CD4-positive, alpha-beta T cell treated with Interleukin-4 for 4 hours (primary cell): ENCODE data around the gene DCP1B.
"Not testable (repeated sequence)": the region's sequence is repeated elsewhere in the genome, so short reads cannot be mapped to it uniquely, and the experiment has no call there.

ENCODE experiments used
- DNase-seq: peaks from one replicate; pipeline ENCODE4 v3.0.0-alpha.2; 2020

Gene DCP1B

DNA sequence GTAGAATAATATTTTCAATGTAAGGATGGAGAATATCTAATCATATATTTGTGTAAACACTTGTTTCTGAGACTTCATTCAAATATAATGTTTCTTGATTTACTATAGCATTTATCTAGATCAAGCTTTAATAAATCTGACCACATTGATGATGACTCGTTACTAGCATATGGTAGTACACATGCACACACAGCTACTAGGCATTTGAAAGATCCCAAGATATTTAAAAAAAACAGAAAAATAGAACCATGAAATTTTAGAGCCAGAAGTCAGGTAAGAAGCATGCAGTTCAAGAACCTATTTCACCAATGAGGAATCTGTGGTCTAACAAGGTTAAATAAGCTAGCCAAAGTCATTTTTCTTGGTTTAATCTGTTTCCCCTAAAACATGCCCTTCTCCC, 32.0 kb downstream of the DCP1B start:
- no peak for DNase-seq

DNA sequence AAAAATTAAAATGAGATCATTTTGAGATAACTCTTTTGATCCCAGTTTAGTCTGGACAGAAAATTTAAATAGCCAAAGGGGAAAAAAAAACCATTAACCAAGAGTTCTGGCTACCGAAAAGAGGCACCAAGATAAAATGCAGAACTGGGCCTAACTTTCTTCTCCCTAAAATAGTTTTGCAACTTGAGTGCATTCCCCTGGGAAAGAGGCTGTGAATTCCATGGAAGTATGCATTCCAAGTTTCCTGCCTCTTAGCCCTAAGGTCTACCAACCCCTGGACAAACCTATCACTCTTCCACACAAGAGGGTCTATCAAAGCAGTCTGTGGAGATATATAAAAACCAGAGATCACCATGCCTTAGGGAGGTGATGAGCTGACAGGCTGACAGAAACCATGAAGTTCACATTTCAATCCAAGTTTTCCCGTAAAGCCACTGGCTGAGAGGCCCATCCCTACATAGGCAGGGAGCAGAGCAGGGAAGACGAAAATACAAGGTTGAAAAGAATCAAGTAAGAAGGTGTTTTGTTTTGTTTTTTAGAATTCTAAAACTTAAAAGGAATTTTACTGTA, 33.8 kb downstream of the DCP1B start:
- no peak for DNase-seq

DNA sequence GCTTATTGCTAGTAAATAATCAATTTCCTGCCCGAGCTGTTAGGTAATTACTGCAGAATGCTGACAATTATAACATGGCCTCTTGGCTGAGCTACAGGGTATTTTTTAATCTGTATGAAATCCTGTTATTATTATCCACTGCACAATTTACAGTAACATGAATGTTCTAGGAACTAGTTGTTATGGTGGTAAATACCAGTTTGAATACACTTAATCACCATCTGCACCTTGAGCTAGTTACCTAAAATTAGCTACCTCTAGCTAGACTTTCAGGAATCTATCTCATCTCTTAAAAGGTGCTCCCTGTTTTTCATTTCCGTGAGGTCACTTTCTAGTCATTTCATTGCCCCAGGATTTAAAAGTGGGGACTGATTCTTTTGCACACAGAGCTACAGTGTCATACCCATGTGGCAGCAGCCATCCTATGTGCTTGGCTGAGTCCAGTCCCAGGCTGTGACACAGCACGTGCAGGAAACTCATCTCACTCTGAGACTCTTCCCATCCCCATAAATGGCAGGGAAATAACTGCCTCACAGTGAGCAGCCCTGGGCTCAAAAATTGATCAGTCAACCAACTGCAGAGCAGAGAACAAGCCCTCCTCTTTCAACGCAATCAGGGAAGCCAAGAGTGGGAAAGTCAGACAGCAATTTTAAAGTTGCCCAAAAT, 37.6 kb downstream of the DCP1B start:
- no peak for DNase-seq

DNA sequence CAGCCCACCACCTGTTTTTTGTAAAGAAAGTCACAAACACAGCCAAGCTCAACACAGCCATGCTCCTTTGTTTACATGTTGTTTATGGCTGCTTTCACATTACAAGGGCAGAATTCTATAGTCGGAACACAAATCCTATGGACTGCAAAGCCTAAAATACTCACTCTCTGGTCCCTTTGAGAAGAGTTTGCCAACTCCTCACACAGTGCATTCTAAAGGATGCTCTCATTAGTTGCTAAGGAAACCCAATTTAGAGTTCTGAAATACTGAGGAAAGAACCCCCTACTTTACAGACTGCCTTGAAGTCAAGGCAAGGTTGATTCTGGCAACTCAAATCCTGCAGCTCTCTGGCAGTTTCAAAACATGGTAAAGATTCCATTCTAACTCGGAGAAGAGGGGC, 38.3 kb downstream of the DCP1B start:
- DNase-seq: no peak

DNA sequence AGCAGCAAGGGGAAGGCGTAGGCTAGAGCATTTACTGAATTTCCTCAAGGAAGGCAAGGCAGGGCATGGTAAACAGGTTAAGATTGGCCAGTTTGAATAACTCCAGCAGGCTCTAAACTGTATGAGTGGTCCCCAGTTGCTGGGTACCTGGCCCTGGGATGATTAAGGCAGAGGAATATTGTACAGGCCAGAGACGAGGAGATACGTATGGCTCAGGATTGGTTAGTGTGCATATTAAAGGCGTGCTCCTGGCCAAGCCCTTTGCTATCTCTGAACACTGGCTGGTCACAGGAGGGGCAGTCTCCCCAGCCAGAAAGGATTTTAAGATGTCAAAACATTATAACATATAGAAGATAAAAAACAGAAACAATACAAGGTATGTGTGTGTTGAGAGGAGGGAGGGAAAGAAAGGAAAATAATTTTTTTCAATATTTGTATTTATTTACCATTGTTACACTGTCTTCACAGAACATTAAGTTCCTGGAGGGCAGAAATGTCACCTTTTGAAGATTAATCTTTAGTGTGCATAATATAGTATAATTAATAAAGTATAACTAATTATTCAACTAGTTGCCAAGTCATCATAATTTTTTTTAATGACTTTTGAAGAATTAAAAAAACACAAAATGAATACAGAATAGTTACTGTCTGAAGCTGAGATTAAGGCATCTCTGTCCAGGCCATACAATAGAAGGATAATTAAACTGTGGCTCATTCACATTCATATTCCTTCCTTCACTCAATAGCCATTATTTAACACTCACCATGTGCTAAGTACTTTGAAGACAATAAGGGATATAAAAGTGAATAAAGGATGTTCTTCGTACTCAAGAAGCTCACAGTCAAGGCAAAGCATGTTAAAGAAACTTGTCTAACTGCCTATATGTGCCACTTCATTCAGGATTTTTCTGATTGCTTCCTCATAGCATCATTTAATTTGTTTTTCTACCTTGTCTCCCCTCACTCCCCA, 41.9 kb downstream of the DCP1B start:
- no peak for DNase-seq

DNA sequence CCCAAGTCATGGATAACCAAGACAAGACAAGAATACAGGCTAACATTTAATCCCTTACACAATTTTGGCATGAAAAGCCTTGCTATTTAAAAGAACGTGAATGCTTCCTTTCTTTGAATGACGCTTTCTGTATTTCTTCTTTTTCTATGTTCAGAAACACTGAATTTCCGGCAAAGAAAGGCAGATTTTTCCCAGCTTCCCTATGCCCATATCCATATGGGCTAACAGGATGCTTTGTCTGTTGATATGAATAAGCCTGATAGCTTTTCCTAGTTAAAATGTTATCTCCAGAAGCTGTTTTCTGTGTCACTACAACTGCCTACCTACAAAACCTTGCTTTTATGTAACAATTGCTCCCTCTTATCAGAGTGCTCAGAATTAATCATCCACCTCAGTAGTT, 47.5 kb downstream of the DCP1B start:
- no peak for DNase-seq

DNA sequence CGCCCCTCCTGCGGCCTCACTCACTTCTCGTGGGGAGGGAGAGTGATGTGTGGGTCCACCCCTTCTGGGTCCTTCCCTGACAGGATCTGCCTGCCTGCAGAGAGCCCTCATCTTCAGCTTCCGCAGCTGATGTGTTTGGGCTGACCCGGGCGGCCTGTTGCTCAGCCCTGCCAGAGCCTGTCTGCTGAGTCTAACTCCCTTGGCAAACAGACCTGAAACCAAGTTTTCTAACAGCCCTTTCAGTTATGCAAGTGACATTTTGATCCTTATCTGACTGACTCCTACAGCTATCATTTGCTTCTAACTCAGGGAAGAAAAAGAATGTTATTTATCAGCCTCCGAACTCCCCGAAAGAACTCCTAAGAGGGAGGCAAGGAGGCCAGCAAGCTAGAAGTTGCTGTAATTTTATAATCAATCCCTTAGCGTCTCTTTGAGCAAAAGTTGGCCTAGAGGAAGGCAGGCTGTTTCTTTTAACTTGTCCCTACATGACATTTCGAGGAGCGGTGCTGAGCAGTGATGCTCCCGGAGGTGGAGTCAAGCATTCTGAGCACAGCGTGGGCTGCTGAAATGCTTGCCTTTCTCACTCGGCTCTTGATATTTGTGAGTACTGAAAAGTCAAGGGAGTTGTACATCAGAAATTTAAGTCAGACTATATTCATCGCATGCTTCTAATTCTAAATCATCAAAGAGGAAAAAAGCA, 54.3 kb downstream of the DCP1B start:
- DNase-seq: no peak

DNA sequence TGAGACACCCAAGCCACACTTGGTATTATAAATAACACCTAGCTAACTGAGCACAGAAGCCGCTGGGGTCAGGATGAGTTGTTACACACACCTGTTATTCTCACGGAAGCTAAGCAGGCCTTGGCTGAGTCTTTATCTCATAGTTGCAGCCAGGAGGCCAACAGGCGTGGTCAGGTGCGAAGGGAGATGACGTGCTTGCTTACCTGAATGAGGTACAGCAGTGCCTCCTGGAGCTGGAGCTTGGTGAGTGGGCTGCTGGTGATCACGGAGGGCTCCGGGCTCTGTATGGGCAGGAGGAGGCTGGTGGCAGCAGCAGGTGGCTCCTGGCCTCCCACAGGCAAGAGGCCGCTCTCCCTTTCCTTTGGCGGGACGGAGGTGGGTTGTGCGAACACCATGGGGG, 55.4 kb downstream of the DCP1B start:
- DNase-seq: no peak

DNA sequence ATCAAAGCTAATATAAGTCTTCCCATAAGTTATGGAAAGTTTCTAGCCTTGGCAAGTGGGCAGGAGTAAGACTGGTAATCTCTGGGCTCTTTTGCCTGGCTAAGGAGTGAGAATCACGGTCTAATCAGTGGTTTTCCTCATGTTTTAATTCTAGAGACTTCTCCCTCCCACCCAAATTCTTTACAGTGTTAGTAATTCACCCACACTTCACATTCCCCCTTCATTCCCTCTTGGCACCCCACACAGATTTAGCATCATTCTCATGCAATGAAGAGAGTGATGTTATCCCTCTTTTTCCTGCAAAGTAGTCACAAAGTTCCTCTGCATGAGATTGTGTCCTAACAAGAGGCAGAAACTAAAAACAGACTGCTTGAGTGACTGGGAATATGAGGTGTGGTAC, 57.2 kb downstream of the DCP1B start:
- no peak for DNase-seq

DNA sequence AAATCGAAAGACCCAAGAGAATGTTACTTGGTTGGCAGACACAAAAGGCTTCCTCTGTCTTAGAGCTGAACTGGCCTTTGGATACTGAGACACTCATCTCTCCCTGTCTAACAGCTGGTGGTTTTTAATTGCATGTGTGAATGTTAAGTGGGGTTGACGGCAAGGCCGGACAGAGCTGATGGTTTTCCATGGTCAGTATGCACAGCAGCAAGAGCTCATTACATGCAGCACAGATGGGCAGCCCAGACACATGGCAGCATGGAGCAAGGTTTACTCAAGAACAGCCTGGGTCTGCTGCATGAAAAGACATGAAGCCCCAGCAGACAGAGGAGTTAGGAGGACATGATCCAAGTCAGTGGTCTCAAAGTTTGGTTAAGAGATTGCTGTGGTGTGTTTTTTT, 58.0 kb downstream of the DCP1B start:
- no peak for DNase-seq

DNA sequence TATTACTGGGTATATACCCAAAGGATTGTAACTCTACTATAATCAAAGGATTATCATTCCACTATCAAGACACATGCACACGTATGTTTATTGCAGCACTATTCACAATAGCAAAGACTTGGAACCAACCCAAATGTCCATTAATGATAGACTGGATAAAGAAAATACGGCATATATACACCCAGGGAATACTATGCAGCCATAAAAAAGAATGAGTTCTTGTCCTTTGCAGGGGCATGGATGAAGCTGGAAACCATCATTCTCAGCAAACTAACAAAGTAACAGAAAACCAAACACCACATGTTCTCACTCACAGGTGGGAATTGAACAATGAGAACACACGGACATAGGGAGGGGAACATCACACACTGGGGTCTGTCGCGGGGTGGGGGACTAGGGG, 58.8 kb downstream of the DCP1B start:
- DNase-seq: not testable (repeated sequence)

DNA sequence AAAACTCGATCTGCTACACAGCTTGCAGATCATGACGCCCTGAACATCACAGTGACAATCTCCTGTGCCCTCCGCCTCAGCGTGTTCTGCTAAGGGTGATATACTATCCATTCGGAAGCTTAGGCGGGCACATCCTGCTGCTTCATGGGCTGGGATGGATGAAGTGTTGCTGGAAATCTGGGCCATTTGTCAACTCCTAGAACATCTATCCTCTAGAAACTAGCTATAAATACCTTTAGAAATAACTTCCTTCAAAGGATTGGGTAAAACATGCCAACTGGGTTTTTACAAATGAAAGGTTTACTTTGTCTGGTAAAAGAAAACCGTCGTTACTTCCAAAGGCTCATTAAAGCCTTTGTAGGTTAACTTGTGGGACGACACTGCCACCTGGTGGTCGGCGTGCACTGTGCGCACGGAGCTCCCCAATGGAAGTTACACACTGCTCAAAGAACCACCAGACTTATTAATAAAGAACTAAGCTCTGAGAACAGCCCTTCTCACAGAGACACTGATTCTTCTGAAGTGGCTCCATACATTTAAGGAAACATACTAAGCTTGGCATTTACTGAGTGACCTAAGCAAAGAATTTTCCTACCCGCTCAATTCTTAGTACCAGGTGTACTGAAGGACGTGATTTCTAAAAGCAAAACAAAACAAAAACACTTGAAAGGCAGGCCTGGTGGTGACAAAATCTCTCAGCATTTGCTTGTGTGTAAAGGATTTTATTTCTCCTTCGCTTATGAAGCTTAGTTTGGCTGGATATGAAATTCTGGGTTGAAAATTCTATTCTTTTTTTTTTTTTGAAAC, 64.3 kb downstream of the DCP1B start:
- DNase-seq: peak; percentile 88

DNA sequence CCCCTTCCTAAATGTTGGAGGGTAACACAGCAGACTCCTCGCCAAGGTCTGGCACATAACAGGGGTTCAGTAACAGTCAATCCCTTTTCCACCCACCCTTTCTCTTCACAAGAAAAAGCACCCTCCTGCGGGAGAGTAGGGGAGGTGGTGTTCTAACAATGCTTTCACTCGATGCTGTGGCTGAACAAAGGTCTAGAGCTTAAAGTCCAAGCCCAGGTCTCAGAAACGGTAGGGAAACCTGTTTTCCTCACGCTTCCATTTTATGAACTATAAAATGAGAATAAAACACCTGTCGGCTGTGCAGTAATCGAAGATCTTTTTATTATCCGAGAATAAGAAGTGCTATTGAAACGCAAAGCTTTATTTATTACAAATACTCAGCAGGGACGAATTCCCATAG, 64.9 kb downstream of the DCP1B start:
- no peak for DNase-seq

DNA sequence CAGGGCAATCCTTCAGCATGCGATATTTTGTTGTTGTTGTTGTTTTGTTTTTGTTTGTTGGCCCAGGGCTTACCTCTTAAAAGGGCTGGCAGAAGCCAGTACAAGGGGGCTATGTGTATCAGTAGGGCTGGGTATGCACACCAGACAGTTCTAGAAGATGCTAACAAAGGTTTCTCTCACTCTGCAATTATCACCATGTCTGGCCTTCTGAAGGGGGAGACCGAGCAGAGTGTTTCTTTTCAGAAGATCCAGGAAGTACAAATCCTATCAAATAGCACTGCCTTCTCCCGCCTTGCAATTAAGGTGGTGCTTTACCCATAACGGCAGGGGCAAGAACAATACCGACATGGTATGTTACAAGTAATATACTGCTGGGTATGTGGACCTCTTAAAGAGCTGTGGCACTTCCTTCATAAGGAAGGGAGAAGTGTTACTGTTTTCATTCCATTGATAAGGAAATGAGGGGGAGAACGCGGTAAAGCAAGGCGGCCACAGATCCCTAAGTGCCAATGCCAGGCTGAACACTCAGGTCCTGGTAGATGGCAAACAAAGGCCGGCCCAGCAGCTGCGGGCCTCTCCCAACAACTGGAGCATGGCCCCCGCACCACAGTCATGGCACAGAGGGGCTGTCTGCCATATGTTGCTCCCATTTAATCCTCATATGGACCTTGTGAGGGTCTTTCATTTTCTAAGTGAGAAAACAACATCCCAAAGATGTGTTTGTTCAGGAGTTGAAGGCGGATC, 66.6 kb downstream of the DCP1B start:
- no peak for DNase-seq

DNA sequence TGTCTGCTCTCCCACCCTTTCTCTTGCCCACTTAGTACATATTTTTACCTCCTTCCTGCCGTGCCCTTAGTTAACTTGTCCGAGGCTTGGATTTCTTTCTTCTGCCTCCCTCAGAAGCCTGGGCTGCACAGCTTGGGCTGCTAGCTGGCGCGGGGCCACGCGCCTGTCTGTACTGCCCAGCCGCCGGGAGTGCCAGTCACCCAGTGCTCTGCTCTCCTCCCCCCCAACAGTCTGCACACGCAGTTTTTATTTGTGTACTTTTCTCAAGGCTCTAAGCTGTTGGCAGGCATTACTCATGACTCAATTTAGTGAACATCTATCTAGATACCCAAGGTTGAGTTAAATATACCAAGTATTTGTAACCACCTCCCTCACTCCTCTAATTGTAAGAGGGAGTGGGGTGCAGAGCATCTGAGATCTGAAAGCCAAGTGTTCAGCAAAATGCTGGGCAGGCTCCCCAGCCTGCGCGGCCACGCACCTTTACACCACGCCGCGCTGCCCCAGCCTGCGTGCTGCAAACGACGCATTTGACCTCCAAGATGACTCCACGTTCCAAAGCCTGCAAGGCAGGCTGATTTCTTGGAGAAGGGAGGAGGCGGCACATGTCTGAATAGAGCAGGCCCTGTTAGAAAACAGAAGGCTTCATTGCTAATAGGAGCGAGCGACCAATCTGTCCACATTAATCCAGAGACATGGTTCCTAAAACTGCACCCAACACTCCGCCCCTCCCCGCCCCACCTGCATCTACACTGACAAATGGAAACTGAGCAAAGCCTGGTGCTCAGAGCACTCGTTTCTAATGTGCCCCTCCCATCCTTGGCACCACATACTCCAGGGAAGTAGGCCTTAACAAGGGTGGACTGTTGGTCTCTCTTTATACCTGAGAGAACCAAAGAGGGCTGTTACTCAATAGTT, 67.6 kb downstream of the DCP1B start:
- no peak for DNase-seq

DNA sequence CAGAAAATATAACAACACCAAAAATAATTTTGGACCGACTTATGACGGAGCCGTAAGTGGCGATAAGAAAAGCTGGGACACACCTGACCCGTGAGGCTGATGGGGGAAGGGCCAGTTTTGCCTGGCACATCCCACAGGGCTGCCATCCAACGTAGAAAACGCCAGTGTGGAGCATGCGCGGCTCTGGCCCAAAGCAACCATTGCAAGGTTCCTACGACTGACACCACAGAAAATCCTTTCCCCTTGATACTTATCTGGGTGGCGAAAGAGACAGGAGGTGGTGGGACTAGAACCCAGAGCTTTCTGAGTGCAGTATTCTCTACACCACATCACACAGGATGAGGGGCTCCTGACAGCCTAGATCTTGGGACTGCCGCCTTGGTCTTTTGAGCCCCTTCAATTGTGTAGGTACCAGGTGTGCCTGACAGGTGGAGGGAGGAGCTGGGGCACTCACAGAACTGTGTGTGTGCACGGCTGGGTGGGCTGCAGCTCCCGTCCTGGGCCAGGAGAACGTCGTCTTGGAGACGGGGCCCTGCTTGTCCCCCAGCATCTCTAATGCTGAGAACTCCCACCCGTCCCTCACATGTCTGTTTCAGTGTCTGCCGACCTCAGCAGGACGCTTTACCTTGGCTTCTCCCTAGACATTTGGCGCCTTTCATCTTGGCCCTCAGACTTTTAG, 68.4 kb downstream of the DCP1B start:
- no peak for DNase-seq

DNA sequence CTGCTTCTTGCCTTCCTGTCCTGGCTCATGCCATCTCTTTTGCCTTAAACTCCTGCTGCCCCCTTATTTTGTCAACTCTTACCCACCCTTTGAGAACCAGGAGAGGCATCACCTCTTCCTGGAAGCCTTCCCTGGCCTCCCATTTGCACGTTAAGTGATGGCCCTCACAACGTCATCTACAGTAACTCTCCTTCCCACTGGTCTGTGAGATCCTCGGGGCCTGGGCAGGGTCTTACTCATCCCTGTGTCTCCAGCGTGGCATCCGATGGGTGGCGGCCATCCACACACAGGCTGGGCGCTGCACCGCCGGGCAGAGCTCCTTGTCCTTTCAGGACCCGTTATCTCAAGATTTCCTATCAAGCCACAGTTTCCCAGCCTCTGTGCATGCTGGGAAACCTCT, 69.0 kb downstream of the DCP1B start:
- no peak for DNase-seq

DNA sequence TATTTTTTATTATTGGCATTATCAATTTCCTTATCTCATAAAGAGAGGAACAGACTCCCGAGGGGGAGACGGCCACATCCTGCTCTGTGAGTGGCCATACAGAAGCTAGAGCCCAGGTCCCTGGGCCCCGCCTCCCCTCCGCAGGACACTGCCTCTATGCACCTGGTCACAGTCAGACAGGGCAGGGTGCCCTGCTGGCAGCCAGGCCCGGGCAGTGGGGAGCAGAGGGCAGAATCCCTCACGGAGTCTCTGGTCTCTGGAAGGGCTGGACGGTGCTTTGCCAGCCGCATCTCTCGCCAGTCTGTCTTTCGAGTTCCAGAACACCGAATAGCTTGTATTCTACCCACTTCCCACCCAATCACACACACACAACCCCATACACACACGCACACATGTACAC, 69.4 kb downstream of the DCP1B start:
- no peak for DNase-seq

DNA sequence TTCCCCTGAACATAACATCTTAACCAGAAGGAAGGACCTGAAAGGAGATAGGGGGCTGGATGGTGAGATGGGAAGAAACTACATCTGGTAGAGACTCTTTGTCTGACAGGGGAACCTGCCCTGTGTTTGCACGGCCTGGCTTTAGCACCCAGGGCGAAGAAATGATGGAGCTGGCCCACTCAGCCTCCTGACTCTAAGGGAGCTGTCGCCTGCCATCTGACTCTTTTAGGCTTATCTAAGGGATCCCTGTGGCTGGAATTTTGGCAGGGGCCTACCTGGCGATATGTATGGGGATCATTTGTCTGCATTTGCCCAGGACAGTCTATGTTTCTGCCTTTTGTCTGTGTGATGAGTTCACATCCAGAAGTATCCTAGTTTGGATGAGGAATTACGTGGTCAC, 70.2 kb downstream of the DCP1B start:
- no peak for DNase-seq
